ENCODE results near the gene PLEKHM2.

- TF ChIP-seq, protein P1, sequence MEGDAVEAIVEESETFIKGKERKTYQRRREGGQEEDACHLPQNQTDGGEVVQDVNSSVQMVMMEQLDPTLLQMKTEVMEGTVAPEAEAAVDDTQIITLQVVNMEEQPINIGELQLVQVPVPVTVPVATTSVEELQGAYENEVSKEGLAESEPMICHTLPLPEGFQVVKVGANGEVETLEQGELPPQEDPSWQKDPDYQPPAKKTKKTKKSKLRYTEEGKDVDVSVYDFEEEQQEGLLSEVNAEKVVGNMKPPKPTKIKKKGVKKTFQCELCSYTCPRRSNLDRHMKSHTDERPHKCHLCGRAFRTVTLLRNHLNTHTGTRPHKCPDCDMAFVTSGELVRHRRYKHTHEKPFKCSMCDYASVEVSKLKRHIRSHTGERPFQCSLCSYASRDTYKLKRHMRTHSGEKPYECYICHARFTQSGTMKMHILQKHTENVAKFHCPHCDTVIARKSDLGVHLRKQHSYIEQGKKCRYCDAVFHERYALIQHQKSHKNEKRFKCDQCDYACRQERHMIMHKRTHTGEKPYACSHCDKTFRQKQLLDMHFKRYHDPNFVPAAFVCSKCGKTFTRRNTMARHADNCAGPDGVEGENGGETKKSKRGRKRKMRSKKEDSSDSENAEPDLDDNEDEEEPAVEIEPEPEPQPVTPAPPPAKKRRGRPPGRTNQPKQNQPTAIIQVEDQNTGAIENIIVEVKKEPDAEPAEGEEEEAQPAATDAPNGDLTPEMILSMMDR (IDR thresholded peaks at IDR 0.05) = no peak
- TF ChIP-seq EP300 (IDR thresholded peaks at IDR 0.05) (no peak), POLR2A (IDR thresholded peaks at IDR 0.05) (no peak)
These were observed 12.9 kb downstream of the PLEKHM2 start for GRCh38 chr1:15696956-15697521.

Measured in ovary (tissue), 3 donors.